ENCODE measurements around the gene SLC25A47. TPM values are rescaled to one million over a fixed set of nuclear protein-coding genes. Genes with fewer than 3 reads are reported as not detected.

Gene SLC25A47
- total and polyA plus RNA-seq, 7 donors = 0.22 TPM; not detected in 6

DNA sequence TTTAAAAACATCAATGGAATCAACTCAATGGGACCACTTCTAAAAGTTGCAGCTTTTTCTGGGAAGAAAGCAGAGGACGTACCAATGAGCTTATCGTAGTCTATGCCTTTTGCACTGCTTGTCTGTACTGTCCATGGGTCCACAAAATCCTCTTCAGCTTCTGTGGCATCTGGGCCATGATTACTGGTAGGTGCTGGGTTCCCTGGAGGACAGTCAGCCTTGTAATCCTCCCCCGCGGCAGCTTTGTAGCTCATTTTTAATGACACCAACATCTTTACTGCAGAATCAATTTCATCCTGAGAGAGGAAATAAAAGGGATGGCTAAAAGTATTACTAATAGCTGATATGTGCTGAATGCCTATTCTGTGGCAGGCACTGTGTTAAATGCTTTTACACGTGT lies 38.5 kb downstream of the SLC25A47 start:
- peaks cover 3 to 88% (median 25%) of the 10 kb centered on the region in 4 donors for H3K36me3 ChIP-seq

DNA sequence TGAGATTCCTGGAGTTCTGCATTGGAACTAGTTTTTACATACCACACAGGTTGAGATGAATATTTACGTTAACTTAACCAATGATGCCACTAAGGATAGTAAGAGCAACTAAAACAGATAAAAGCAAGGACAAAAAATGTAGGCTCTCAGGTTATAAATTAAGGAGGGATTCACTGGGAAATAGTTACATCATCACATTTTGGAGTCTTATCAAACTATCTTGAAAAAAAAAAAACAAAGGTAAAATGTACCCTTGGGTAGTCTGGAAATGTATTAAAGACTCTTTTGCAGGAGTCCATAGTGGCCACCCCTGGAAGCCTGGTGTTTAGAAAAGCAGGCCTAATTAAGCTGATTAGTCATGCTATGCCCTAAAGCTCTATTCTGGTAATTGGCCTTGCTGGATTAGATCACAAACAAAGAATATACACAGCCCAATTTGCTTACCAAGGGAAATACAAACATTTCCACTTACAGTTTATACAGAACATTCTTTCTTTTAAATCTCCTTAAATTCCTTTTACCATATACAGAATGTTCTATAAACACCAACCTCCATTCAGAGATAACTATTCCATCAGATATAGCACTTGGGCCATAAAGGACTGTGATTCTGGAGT lies 39.3 kb downstream of the SLC25A47 start:
- 86 to 91% methylated on average over 1 of the region's 1 CpG for WGBS, 2 donors
- Histone ChIP-seq H3K27me3 (no peaks in the 10 kb centered on the region), H3K4me3 (no peak overlapping the region), H3K9me3 (no peaks in the 10 kb centered on the region), H3K4me1 (peaks cover 0 to 10% (median 2%) of the 10 kb centered on the region in 4 donors), H3K36me3 (peaks cover 3 to 91% (median 23%) of the 10 kb centered on the region in 4 donors), H3K27ac (peak overlapping the region in 2 of 4 donors; percentile 25 to 30)
- DNase-seq = no peak
- TF ChIP-seq POLR2A (IDR thresholded peaks at IDR 0.05) = no peak
- TF ChIP-seq EP300 (IDR thresholded peaks at IDR 0.05) = no peak
- TF ChIP-seq, protein P1, sequence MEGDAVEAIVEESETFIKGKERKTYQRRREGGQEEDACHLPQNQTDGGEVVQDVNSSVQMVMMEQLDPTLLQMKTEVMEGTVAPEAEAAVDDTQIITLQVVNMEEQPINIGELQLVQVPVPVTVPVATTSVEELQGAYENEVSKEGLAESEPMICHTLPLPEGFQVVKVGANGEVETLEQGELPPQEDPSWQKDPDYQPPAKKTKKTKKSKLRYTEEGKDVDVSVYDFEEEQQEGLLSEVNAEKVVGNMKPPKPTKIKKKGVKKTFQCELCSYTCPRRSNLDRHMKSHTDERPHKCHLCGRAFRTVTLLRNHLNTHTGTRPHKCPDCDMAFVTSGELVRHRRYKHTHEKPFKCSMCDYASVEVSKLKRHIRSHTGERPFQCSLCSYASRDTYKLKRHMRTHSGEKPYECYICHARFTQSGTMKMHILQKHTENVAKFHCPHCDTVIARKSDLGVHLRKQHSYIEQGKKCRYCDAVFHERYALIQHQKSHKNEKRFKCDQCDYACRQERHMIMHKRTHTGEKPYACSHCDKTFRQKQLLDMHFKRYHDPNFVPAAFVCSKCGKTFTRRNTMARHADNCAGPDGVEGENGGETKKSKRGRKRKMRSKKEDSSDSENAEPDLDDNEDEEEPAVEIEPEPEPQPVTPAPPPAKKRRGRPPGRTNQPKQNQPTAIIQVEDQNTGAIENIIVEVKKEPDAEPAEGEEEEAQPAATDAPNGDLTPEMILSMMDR (IDR thresholded peaks at IDR 0.05) = no peak
- TF ChIP-seq POLR2AphosphoS5 (IDR thresholded peaks at IDR 0.05) = no peak
- intact Hi-C loops (cut with DNase I) = no loop called here

More for the DNA sequence above, 38.5 kb downstream of the SLC25A47 start:
- H3K27me3 ChIP-seq = no peaks in the 10 kb centered on the region
- no peaks in the 10 kb centered on the region for H3K9me3 ChIP-seq
- no peak overlapping the region for H3K4me3 ChIP-seq
- no peak for DNase-seq
- peaks cover 0 to 10% (median 2%) of the 10 kb centered on the region in 4 donors for H3K4me1 ChIP-seq
- peak overlapping the region in 1 of 4 donors; percentile 9 for H3K27ac ChIP-seq
- TF ChIP-seq EP300 (IDR thresholded peaks at IDR 0.05) = no peak
- TF ChIP-seq POLR2AphosphoS5 (IDR thresholded peaks at IDR 0.05) = no peak
- 88 to 93% methylated on average over 5 of the region's 5 CpGs for WGBS, 2 donors
- intact Hi-C loops (cut with DNase I) = no loop called here

DNA sequence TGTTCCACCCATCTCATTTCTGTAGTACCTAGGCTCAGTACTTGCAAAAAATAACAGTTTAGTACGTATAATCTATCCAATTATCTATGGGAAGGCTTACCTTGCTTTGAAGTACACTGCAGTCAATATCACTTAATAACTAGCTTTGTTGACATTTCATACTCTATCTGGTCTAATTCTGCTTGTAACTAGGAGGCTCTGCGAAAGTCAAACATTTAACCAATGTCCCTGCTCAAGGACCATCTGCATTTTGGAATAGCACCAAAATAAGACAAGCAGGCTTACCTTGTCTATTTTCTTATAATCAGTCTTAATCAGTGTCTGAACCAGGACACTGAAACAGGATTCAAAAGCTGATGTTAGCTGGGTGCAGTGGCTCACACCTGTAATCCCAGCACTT lies 39.9 kb downstream of the SLC25A47 start:
- Histone ChIP-seq H3K27ac (peak overlapping the region in 1 of 4 donors; percentile 30), H3K4me1 (peaks cover 0 to 10% (median 2%) of the 10 kb centered on the region in 4 donors), H3K36me3 (peaks cover 6 to 92% (median 22%) of the 10 kb centered on the region in 4 donors), H3K4me3 (no peak overlapping the region), H3K9me3 (no peaks in the 10 kb centered on the region), H3K27me3 (no peaks in the 10 kb centered on the region)
- TF ChIP-seq POLR2A (IDR thresholded peaks at IDR 0.05) = no peak
- no peak for TF ChIP-seq POLR2AphosphoS5 (IDR thresholded peaks at IDR 0.05)
- TF ChIP-seq EP300 (IDR thresholded peaks at IDR 0.05) = no peak
- TF ChIP-seq, protein P1 (IDR thresholded peaks at IDR 0.05) = no peak
- DNase-seq = no peak
- intact Hi-C loops (cut with DNase I) = no loop called here
- WGBS, 2 donors = 81 to 85% methylated on average over 2 of the region's 2 CpGs

DNA sequence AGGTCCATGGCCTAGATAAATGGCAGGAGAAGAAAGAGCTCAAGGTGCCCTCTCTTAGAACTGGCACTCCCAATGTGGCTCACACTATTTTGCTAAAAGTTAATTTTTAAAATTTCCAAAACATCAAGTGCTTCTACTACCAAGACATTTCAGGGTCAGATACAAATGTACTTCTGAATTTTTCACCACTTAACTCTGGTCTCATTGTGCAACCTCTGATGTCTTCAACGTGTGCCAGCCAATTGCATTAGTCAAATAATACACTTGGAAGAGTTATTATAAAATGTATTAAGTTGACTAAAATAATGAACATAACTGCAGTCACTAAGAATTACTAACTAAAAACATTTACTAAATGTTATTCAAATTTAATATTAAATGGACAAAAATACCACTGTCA lies 41.3 kb downstream of the SLC25A47 start:
- H3K27ac ChIP-seq = no peak overlapping the region
- intact Hi-C loops (cut with DNase I) = no loop called here
- TF ChIP-seq EP300 (IDR thresholded peaks at IDR 0.05) (no peak), POLR2A (IDR thresholded peaks at IDR 0.05) (no peak), POLR2AphosphoS5 (IDR thresholded peaks at IDR 0.05) (no peak)
- TF ChIP-seq, protein P1 (IDR thresholded peaks at IDR 0.05) = no peak

DNA sequence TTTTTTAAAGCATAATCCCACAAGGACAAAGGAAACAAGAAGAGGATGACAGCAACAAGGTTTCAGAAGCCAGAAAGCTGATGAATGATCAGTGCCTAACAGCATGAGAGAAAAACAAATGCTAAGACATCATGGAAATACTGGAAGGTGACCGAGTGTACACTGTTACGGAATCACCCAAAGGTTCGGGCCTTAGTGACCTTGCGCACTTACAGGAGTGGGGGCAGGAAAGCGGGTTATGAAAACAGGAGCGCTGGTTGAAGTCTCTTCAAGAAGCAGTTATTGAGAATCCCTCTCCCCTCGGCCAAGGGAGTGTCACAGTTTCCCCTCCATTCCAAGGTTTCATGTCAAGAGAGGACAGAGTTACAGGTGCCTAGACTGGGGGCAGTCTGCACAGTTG lies 42.6 kb downstream of the SLC25A47 start:
- DNase-seq = no peak
- H3K27me3 ChIP-seq = no peaks in the 10 kb centered on the region
- intact Hi-C loops (cut with DNase I) = no loop called here
- no peak overlapping the region for H3K27ac ChIP-seq
- no peak for TF ChIP-seq EP300 (IDR thresholded peaks at IDR 0.05)
- no peak for TF ChIP-seq POLR2AphosphoS5 (IDR thresholded peaks at IDR 0.05)
- TF ChIP-seq POLR2A (IDR thresholded peaks at IDR 0.05) = no peak
- TF ChIP-seq, protein P1 (IDR thresholded peaks at IDR 0.05) = no peak
- WGBS, 2 donors = 80 to 91% methylated on average over 7 of the region's 7 CpGs
- peaks cover 0 to 77% (median 18%) of the 10 kb centered on the region in 4 donors for H3K36me3 ChIP-seq
- H3K4me3 ChIP-seq = no peak overlapping the region
- no peaks in the 10 kb centered on the region for H3K9me3 ChIP-seq
- H3K4me1 ChIP-seq = peaks cover 0 to 10% (median 2%) of the 10 kb centered on the region in 4 donors

More for the DNA sequence above, 41.3 kb downstream of the SLC25A47 start:
- Histone ChIP-seq H3K9me3 (no peaks in the 10 kb centered on the region), H3K4me1 (peaks cover 0 to 10% (median 2%) of the 10 kb centered on the region in 4 donors), H3K4me3 (no peak overlapping the region), H3K27me3 (no peaks in the 10 kb centered on the region), H3K36me3 (peaks cover under 1 to 90% (median 23%) of the 10 kb centered on the region in 4 donors)
- no peak for DNase-seq
- WGBS, 2 donors = 71 to 80% methylated on average over 1 of the region's 1 CpG

All from sigmoid colon (tissue), 7 donors.